OCI-LY7 (cell line): Measurements from ENCODE around the gene DNAJC28. TPM values are rescaled to one million over a fixed set of nuclear protein-coding genes. Genes with fewer than 3 reads are reported as not detected.
"Not testable (repeated sequence)": the region's sequence is repeated elsewhere in the genome, so short reads cannot be mapped to it uniquely, and the experiment has no call there.

Experiments used
- BruUV-seq: library from RNA; stranded (reverse); fragments of 400-500 nt; replicated peaks from 2 replicates; lab custom pipeline; 2021; lab: Mats Ljungman, UMichigan
- CTCF ChIA-PET: fragments of 300-600 bp; sonication (Branson Sonifier 250); formaldehyde crosslinking; loops from one replicate; lab custom pipeline; 2022; ENCODE audit warnings: antibody characterized with exemption; ENCODE audit not compliant: unreplicated experiment; lab: Charles Lee
- POLR2A ChIA-PET: fragments of 300-600 bp; sonication (Branson Sonifier 250); formaldehyde crosslinking; loops from one replicate; lab custom pipeline; 2022; ENCODE audit warnings: antibody characterized with exemption; lab: Charles Lee
- DNase-seq: peaks from one replicate; pipeline ENCODE4 v3.0.0-alpha.2; 2015; ENCODE audit warnings: low spot score
- H2AFZ ChIP-seq: fragments of 200-600 bp; sonication (generic), shearing (Covaris generic); 2 replicates; pipeline ENCODE4 v1.6.1; 2014; ENCODE audit warnings: mild to moderate bottlenecking, antibody characterized with exemption, low read length, moderate library complexity
- H3K27ac ChIP-seq: fragments of 200-600 bp; sonication (generic); 2 replicates; pipeline ENCODE4 v1.5.1; 2014; ENCODE audit warnings: mixed run types, low read depth, mild to moderate bottlenecking, moderate library complexity, low read length, inconsistent platforms; ENCODE audit not compliant: poor library complexity, severe bottlenecking
- H3K36me3 ChIP-seq: fragments of 200-600 bp; sonication (generic); 2 replicates; pipeline ENCODE4 v1.6.1; 2014; ENCODE audit warnings: mild to moderate bottlenecking, antibody characterized with exemption, low read length, moderate library complexity, mixed read lengths; ENCODE audit not compliant: insufficient read depth
- H3K4me1 ChIP-seq: fragments of 200-600 bp; sonication (generic); 2 replicates; pipeline ENCODE4 v1.5.1; 2014; ENCODE audit warnings: mild to moderate bottlenecking, low read length; ENCODE audit not compliant: insufficient read depth, poor library complexity, severe bottlenecking
- H3K4me2 ChIP-seq: fragments of 200-600 bp; sonication (generic); 2 replicates; pipeline ENCODE4 v1.6.1; 2014; ENCODE audit warnings: mild to moderate bottlenecking, low read length
- H3K4me3 ChIP-seq: fragments of 200-600 bp; sonication (generic); 2 replicates; pipeline ENCODE4 v1.5.1; 2014; ENCODE audit warnings: mild to moderate bottlenecking, low read depth, low read length; ENCODE audit not compliant: poor library complexity, severe bottlenecking
- H3K79me2 ChIP-seq: fragments of 200-600 bp; sonication (generic); 2 replicates; pipeline ENCODE4 v1.6.1; 2016; ENCODE audit warnings: low read depth, mild to moderate bottlenecking, low read length, moderate library complexity, mixed read lengths; ENCODE audit not compliant: insufficient read depth
- H3K9me2 ChIP-seq: fragments of 200-600 bp; sonication (generic); 2 replicates; pipeline ENCODE4 v1.6.1; 2016; ENCODE audit warnings: mild to moderate bottlenecking, low read length, mixed read lengths; ENCODE audit not compliant: insufficient read depth
- H3K9me3 ChIP-seq: fragments of 200-600 bp; sonication (generic); 2 replicates; pipeline ENCODE4 v1.6.1; 2014; ENCODE audit warnings: mild to moderate bottlenecking, mixed run types, low read length, mixed read lengths
- H4K20me1 ChIP-seq: fragments of 200-600 bp; sonication (generic); 2 replicates; pipeline ENCODE4 v1.6.1; 2014; ENCODE audit warnings: mild to moderate bottlenecking, antibody characterized with exemption, low read length, moderate library complexity, mixed read lengths; ENCODE audit not compliant: insufficient read depth
- CTCF ChIP-seq: fragments of 200-600 bp; sonication (generic); conservative IDR thresholded peaks from 2 replicates; pipeline ENCODE4 v1.5.1; 2014; ENCODE audit warnings: mild to moderate bottlenecking, antibody characterized with exemption, low read length, moderate library complexity, mixed read lengths
- EZH2phosphoT487 ChIP-seq: fragments of 200-600 bp; sonication (generic); IDR thresholded peaks from 2 replicates; pipeline ENCODE4 v1.6.1; 2018; ENCODE audit warnings: low read depth, borderline replicate concordance, mild to moderate bottlenecking, mixed run types, antibody characterized with exemption, low read length, moderate library complexity, mixed read lengths
- intact Hi-C: fragments of 100-400 bp; cut with micrococcal nuclease; formaldehyde crosslinking; loops from one replicate; pipeline ENCODE4 v1.10.0; 2022; ENCODE audit not compliant: unreplicated experiment
- total RNA-seq, 2 experiments: library from RNA; depleted of rRNA in 1 of 2; stranded (reverse); fragments of >200 nt in 1 of 2; shearing (Covaris generic) in 1 of 2; gene quantifications; 2 replicates each; pipeline ENCODE4 v1.2.3, GENCODE V29; 2014 to 2022

The DNAJC28 gene
- total RNA-seq, 2 experiments from 2014 or later: 0.95 to 1.3 TPM

DNA sequence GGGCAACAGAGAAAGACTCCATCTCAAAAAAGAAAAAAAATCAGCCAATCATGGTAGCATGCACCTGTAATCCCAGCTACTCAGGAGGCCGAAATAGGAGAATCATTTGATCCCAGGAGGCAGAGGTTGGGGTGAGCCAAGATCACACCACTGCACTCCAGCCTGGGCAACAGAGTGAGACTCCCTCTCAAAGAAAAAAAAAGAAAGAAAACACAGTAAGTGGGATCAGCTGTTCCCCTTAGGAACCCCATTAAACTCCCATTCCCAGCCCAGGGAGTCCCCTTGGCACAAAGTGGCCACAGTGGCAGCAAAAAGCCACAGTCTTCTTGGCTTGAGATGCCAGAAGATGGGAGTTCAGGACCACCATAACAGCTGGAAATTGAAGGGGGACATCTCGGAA lies 20.8 kb downstream of the DNAJC28 start:
- no TSS peak for BruUV-seq
- no peak overlapping the region for H2AFZ ChIP-seq
- no peak overlapping the region for H3K4me3 ChIP-seq
- CTCF ChIA-PET: no interaction called here
- no peak overlapping the region for H3K4me2 ChIP-seq
- H3K79me2 ChIP-seq: no peaks in the 10 kb centered on the region
- no peak for DNase-seq
- H3K9me3 ChIP-seq: no peaks in the 10 kb centered on the region
- H3K36me3 ChIP-seq: peaks cover 10% of the 10 kb centered on the region
- TF ChIP-seq EZH2phosphoT487 (no peak), CTCF (no peak)
- H3K9me2 ChIP-seq: no peaks in the 10 kb centered on the region
- POLR2A ChIA-PET: no interaction called here
- intact Hi-C loops: no loop called here
- no peak overlapping the region for H3K27ac ChIP-seq
- peaks cover 1% of the 10 kb centered on the region for H3K4me1 ChIP-seq
- H4K20me1 ChIP-seq: no peaks in the 10 kb centered on the region

- CTCF ChIA-PET, H3K4me3 ChIP-seq, BruUV-seq, H3K79me2 ChIP-seq, H3K27ac ChIP-seq, intact Hi-C loops, H3K9me2 ChIP-seq, H3K9me3 ChIP-seq, H4K20me1 ChIP-seq, DNase-seq, H2AFZ ChIP-seq, H3K4me2 ChIP-seq, H3K4me1 ChIP-seq: not testable (repeated sequence)
- H3K36me3 ChIP-seq: peaks cover 18% of the 10 kb centered on the region
- POLR2A ChIA-PET: interaction anchor here (0.9 to 1.0 kb wide), 2 partner anchors 11 to 134 kb away, joined by 3 read pairs; no protein-coding TSS in a partner anchor
These were observed 22.3 kb downstream of the DNAJC28 start for GRCh38 chr21:33469183-33469582.

DNA sequence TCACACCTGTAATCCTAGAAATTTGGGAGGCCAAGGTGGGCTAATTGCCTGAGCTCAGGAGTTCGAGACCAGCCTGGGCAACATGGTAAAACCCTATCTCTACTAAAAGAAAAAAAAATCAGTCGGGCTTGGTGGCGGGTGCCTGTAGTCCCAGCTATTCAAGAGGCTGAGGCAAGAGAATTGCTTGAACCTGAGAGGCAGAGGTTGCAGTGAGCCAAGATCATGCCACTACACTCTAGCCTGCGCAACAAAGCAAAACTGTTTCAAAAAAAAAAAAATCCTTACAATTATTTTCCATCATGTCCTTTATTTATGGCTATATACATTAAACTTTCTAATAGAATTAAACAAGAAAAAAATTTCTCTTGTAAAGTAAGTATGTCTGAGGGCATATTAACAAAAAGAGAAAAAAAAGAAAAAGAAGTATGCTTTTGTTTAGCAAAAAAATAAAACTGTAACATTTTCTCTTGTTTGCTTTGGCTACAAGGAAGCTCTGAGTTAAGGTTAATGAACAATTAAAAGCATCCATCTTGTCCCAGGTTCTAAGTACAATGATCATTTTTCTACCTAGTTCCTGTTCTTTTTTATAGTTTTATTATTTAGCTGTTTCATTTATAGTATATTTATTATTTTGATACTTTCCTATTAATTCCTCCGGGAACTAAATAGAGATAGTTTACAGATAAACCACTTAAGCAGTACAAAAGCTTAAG lies 29.8 kb downstream of the DNAJC28 start:
- Histone ChIP-seq H4K20me1 (no peaks in the 10 kb centered on the region), H3K36me3 (peaks cover 36% of the 10 kb centered on the region), H3K79me2 (no peaks in the 10 kb centered on the region), H3K27ac (no peak overlapping the region), H3K4me1 (peaks cover 4% of the 10 kb centered on the region), H3K4me3 (no peak overlapping the region), H3K9me3 (no peaks in the 10 kb centered on the region), H3K4me2 (no peak overlapping the region), H2AFZ (no peak overlapping the region), H3K9me2 (no peaks in the 10 kb centered on the region)
- no TSS peak for BruUV-seq
- ChIA-PET CTCF (no interaction called here), POLR2A (interaction anchor here (0.5 to 1.5 kb wide), 7 partner anchors 12 to 878 kb away, joined by 3 to 5 read pairs (median 3); no protein-coding TSS in a partner anchor)
- no peak for TF ChIP-seq CTCF
- TF ChIP-seq EZH2phosphoT487: no peak
- intact Hi-C loops: no loop called here
- DNase-seq: no peak
